Measurements from ENCODE around the gene NPAS2.

Gene NPAS2, protein sequence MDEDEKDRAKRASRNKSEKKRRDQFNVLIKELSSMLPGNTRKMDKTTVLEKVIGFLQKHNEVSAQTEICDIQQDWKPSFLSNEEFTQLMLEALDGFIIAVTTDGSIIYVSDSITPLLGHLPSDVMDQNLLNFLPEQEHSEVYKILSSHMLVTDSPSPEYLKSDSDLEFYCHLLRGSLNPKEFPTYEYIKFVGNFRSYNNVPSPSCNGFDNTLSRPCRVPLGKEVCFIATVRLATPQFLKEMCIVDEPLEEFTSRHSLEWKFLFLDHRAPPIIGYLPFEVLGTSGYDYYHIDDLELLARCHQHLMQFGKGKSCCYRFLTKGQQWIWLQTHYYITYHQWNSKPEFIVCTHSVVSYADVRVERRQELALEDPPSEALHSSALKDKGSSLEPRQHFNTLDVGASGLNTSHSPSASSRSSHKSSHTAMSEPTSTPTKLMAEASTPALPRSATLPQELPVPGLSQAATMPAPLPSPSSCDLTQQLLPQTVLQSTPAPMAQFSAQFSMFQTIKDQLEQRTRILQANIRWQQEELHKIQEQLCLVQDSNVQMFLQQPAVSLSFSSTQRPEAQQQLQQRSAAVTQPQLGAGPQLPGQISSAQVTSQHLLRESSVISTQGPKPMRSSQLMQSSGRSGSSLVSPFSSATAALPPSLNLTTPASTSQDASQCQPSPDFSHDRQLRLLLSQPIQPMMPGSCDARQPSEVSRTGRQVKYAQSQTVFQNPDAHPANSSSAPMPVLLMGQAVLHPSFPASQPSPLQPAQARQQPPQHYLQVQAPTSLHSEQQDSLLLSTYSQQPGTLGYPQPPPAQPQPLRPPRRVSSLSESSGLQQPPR

DNA sequence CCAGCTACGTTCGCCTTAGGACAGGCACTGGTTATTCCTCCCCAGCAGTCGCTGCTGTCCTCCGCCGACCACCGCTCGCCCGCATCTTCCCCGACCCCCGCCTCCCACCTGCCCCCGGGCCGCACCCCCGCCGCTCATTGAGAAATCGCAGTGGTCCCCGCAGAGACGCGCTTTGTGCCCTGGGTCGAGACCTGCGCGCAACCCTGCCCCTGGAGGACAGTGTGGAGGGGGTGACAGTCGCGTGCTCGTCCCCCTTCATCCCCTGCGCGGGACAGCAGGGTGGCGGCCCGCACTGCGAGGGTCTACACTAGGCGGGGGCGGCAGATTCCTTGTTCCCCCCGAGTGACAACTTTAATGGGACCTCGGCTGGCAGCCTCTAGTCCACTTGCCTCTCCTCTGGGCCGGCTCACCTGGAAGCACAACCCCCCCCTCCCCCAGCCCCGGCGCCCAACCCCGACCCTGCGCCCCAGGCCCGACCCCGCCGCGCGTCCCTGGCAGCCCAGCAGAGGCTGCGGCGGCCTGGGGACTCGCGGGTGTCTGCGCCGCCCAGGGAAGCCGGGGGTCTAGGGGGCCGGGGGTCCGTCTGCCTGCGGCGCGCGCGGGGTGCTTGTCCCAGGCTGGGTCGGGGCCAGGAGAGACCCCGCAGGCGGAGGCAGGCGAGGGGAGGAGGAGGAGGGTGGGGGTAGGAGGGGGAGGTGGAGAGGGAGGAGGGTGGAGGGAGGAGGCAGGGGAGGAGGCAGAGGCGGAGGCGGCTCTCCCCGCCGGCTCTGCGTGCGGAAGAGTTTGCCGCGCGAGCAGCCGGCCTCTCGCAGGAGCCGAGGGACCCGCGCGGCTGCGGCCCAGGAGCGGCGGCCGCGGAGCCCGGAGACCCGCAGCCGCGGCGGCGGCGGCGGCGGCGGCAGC lies at the start of gene NPAS2:
Gene NPAS2 (plus strand): TSS at position 770 of the 903 bp plus-strand sequence. CDS start 84,616 bp downstream, outside the sequence.
- no peaks in the 10 kb centered on the region for H3K36me3 ChIP-seq (ENCODE audit: control insufficient read depth in 2 of 2, insufficient read depth in 2 of 2, low read length in 2 of 2)
- peak within 1 kb of the TSS; percentile 75 to 83 for H3K9ac ChIP-seq (ENCODE audit: low read length in 2 of 2)
- peak within 1 kb of the TSS; percentile 82 for H3K27ac ChIP-seq (ENCODE audit: low read length)
- peak within 1 kb of the TSS; percentile 80 to 82 for H3K4me3 ChIP-seq (ENCODE audit: low read length in 2 of 2)
- H3K9me3 ChIP-seq (ENCODE audit: control insufficient read depth in 2 of 2, low read length in 2 of 2): no peaks in the 10 kb centered on the region
- H3K27me3 ChIP-seq (ENCODE audit: control insufficient read depth in 1 of 2, insufficient read depth in 2 of 2, low read length in 2 of 2): no peaks in the 10 kb centered on the region
- peaks cover 35% of the 10 kb centered on the region for H3K4me1 ChIP-seq (ENCODE audit: control insufficient read depth, insufficient read depth, low read length)

DNA sequence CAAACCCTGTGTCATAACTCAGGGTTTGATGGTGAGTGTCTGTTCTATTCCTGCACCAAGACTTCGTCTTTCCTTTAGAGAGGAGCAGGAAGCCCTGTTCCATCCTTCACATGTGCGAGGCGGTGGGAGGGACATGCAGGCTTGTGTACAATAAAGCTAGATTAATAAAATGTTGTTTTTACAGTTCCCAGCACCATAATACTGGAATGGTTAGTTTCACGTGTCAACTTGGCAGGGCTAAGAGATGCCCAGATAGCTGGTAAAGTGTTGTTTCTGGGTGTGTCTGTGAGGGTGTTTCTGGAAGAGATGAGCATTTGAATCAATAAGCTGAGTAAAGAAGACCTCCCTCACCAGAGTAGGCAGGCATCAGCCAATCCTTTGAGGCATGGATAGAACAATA lies 48.8 kb upstream of the NPAS2 start:
- peaks cover 22% of the 10 kb centered on the region for H3K4me1 ChIP-seq (ENCODE audit: control insufficient read depth, insufficient read depth, low read length)
- H3K27me3 ChIP-seq (ENCODE audit: control insufficient read depth in 1 of 2, insufficient read depth in 2 of 2, low read length in 2 of 2): no peaks in the 10 kb centered on the region
- no peaks in the 10 kb centered on the region for H3K9me3 ChIP-seq (ENCODE audit: control insufficient read depth in 2 of 2, low read length in 2 of 2)
- no peak overlapping the region for H3K4me3 ChIP-seq (ENCODE audit: low read length in 2 of 2)
- H3K9ac ChIP-seq (ENCODE audit: low read length in 2 of 2): no peak overlapping the region
- H3K36me3 ChIP-seq (ENCODE audit: control insufficient read depth in 2 of 2, insufficient read depth in 2 of 2, low read length in 2 of 2): no peaks in the 10 kb centered on the region
- H3K27ac ChIP-seq (ENCODE audit: low read length): no peak overlapping the region

DNA sequence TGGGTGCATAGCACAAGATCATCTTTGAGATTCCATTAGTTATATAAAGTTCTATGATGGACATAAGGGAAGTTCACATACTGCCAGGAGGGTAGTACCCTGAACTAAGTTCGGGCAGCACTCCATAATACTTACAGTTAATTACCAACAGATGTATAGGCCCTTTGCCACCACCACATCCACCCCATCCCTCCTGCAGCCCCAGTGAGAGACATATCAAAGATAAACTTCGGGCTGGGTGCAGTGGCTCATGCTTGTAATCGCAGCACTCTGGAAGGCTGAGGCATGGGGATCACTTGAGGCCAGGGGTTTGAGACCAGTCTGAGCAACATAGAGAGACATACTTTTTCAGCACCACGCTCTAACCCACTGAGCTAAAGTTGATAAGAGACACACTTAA lies 46.4 kb upstream of the NPAS2 start:
- H3K4me1 ChIP-seq (ENCODE audit: control insufficient read depth, insufficient read depth, low read length): peaks cover 1% of the 10 kb centered on the region
- no peaks in the 10 kb centered on the region for H3K27me3 ChIP-seq (ENCODE audit: control insufficient read depth in 1 of 2, insufficient read depth in 2 of 2, low read length in 2 of 2)
- no peak overlapping the region for H3K27ac ChIP-seq (ENCODE audit: low read length)
- H3K4me3 ChIP-seq (ENCODE audit: low read length in 2 of 2): no peak overlapping the region
- no peaks in the 10 kb centered on the region for H3K36me3 ChIP-seq (ENCODE audit: control insufficient read depth in 2 of 2, insufficient read depth in 2 of 2, low read length in 2 of 2)
- H3K9ac ChIP-seq (ENCODE audit: low read length in 2 of 2): no peak overlapping the region
- no peaks in the 10 kb centered on the region for H3K9me3 ChIP-seq (ENCODE audit: control insufficient read depth in 2 of 2, low read length in 2 of 2)

DNA sequence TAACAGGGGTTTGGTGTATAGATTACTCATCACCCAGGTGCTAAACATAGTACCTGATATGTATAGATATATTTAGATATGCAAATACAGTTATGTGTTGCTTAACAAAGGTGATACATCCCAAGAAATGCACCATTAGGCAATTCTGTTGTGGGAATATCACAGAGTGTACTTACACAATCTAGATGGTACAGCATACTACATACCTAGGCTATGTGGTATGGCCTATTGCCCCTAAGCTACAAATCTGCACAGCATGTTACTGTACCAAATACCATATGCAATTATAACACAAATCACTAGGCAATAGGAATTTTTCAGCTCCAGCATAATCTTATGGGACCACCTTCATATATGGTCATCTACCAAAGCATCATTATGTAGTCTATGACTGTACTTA lies 43.5 kb upstream of the NPAS2 start:
- Histone ChIP-seq H3K27ac (ENCODE audit: low read length) (no peak overlapping the region), H3K9me3 (ENCODE audit: control insufficient read depth in 2 of 2, low read length in 2 of 2) (no peaks in the 10 kb centered on the region), H3K4me1 (ENCODE audit: control insufficient read depth, insufficient read depth, low read length) (peaks cover 2% of the 10 kb centered on the region), H3K36me3 (ENCODE audit: control insufficient read depth in 2 of 2, insufficient read depth in 2 of 2, low read length in 2 of 2) (no peaks in the 10 kb centered on the region), H3K9ac (ENCODE audit: low read length in 2 of 2) (no peak overlapping the region), H3K4me3 (ENCODE audit: low read length in 2 of 2) (no peak overlapping the region), H3K27me3 (ENCODE audit: control insufficient read depth in 1 of 2, insufficient read depth in 2 of 2, low read length in 2 of 2) (no peaks in the 10 kb centered on the region)

DNA sequence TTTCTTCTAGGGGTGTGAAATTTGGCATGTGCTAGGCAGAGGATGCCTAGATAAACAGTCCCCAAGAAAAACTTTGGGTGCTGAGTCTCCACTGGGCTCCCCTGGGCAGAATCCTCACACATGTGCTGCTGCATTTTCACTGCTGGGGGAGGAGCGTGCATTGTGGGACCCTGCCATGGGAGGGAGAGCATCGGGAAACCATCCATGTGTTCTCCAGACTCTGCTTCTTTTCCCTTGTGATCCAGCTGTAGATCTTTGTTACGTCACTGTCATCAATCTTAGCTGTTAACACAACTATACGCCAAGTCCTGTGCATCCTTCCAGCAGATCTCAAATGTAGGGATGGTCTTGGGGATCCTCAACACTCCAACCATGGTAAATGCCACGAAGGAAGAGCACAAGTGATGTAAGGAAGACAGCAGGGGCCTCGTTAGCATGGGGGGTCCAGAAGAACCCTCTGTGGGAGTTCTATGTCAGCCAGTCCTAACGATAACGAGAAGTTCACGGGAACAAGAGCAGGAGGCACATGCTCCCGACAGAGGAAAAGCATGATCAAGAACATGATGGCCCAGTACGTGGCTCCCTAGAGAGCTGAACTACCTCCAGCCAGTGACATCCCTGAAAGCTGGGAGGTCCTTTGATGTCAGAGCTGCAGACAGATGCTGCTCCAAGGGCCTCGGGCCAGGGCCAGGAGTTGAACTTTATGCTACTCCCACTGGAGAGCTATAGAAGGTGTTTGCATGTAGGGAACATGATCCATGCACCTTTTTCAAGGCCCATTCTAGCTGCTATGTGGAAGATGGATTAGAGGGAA lies 41.1 kb upstream of the NPAS2 start:
- H3K4me1 ChIP-seq (ENCODE audit: control insufficient read depth, insufficient read depth, low read length): peaks cover 5% of the 10 kb centered on the region
- no peak overlapping the region for H3K27ac ChIP-seq (ENCODE audit: low read length)
- H3K27me3 ChIP-seq (ENCODE audit: control insufficient read depth in 1 of 2, insufficient read depth in 2 of 2, low read length in 2 of 2): no peaks in the 10 kb centered on the region
- no peak overlapping the region for H3K4me3 ChIP-seq (ENCODE audit: low read length in 2 of 2)
- H3K9me3 ChIP-seq (ENCODE audit: control insufficient read depth in 2 of 2, low read length in 2 of 2): no peaks in the 10 kb centered on the region
- H3K9ac ChIP-seq (ENCODE audit: low read length in 2 of 2): no peak overlapping the region
- H3K36me3 ChIP-seq (ENCODE audit: control insufficient read depth in 2 of 2, insufficient read depth in 2 of 2, low read length in 2 of 2): no peaks in the 10 kb centered on the region

DNA sequence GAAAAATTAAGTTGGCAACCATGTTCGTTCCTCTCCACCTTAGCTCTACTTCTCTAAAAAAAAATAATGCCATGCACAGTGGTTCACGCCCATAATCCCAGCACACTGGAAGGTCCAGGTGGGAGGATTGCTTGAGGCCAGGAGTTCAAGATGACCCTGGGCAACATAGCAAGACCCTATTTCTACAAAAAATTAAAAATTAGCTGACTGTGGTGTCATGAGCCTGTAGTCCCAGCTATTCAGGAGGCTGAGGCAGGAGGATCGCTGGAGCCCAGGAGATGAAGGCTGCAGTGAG lies 40.1 kb upstream of the NPAS2 start:
- Histone ChIP-seq H3K9me3 (ENCODE audit: control insufficient read depth in 2 of 2, low read length in 2 of 2) (no peaks in the 10 kb centered on the region), H3K4me3 (ENCODE audit: low read length in 2 of 2) (no peak overlapping the region), H3K27ac (ENCODE audit: low read length) (no peak overlapping the region), H3K4me1 (ENCODE audit: control insufficient read depth, insufficient read depth, low read length) (peaks cover 5% of the 10 kb centered on the region), H3K9ac (ENCODE audit: low read length in 2 of 2) (no peak overlapping the region), H3K36me3 (ENCODE audit: control insufficient read depth in 2 of 2, insufficient read depth in 2 of 2, low read length in 2 of 2) (no peaks in the 10 kb centered on the region), H3K27me3 (ENCODE audit: control insufficient read depth in 1 of 2, insufficient read depth in 2 of 2, low read length in 2 of 2) (no peaks in the 10 kb centered on the region)

DNA sequence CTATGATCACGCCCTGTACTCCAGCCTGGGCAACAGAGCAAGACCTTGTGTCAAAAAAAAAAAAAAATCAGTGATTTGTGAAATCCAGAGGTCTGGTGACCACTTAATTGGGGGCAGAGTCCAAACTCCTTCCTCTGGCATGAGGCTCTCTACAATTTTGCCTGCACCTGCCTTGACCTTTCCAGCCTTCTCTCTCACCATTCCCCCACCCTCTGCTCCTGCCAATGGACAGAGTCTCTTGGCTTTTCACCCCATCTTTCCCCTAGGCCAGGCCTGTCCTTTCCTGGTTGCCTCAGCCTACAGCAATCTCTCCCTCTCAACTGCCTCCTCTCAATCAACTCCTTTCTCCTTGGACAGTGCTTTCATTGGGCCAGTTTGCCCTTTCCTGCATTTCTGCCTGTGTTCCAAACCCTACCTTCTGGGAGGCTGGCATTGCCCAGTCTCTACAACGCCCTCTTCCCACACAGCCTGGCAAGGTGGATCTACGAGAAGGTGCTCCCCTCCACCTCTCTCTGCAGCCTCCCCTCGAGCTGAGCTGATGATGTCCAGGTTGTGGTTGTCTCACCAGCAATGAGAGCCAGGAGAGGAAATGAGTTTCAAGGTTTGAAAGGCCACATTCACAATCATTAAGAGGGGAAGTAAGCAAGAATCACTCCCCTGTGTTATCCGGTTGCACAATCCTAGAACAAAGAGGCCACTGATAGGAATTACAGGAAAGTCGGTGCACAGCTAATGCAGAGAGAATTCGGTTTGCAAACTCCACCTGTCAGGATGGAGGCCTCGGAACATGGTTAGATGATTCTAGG lies 39.5 kb upstream of the NPAS2 start:
- H3K27ac ChIP-seq (ENCODE audit: low read length): no peak overlapping the region
- no peaks in the 10 kb centered on the region for H3K9me3 ChIP-seq (ENCODE audit: control insufficient read depth in 2 of 2, low read length in 2 of 2)
- H3K4me3 ChIP-seq (ENCODE audit: low read length in 2 of 2): no peak overlapping the region
- peaks cover 5% of the 10 kb centered on the region for H3K4me1 ChIP-seq (ENCODE audit: control insufficient read depth, insufficient read depth, low read length)
- H3K36me3 ChIP-seq (ENCODE audit: control insufficient read depth in 2 of 2, insufficient read depth in 2 of 2, low read length in 2 of 2): no peaks in the 10 kb centered on the region
- H3K9ac ChIP-seq (ENCODE audit: low read length in 2 of 2): no peak overlapping the region
- H3K27me3 ChIP-seq (ENCODE audit: control insufficient read depth in 1 of 2, insufficient read depth in 2 of 2, low read length in 2 of 2): no peaks in the 10 kb centered on the region

DNA sequence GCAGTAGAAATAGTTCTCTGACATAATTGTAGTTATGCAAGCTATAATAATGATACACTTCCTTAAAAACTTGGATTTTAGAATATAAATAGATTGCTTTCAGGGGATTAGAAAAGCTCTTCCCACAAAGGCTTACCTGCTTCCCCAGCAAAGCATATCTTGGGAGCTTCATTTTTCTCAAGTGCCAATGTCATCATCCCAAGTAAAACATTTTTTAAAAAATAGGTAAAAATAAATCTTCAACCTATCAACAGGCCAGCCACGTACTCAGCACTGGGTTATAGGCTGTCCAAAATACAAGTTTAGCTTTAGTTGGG lies 39.0 kb upstream of the NPAS2 start:
- H3K27ac ChIP-seq (ENCODE audit: low read length): no peak overlapping the region
- H3K9ac ChIP-seq (ENCODE audit: low read length in 2 of 2): no peak overlapping the region
- H3K4me1 ChIP-seq (ENCODE audit: control insufficient read depth, insufficient read depth, low read length): peaks cover 5% of the 10 kb centered on the region
- H3K4me3 ChIP-seq (ENCODE audit: low read length in 2 of 2): no peak overlapping the region
- no peaks in the 10 kb centered on the region for H3K9me3 ChIP-seq (ENCODE audit: control insufficient read depth in 2 of 2, low read length in 2 of 2)
- H3K36me3 ChIP-seq (ENCODE audit: control insufficient read depth in 2 of 2, insufficient read depth in 2 of 2, low read length in 2 of 2): no peaks in the 10 kb centered on the region
- H3K27me3 ChIP-seq (ENCODE audit: control insufficient read depth in 1 of 2, insufficient read depth in 2 of 2, low read length in 2 of 2): no peaks in the 10 kb centered on the region

DNA sequence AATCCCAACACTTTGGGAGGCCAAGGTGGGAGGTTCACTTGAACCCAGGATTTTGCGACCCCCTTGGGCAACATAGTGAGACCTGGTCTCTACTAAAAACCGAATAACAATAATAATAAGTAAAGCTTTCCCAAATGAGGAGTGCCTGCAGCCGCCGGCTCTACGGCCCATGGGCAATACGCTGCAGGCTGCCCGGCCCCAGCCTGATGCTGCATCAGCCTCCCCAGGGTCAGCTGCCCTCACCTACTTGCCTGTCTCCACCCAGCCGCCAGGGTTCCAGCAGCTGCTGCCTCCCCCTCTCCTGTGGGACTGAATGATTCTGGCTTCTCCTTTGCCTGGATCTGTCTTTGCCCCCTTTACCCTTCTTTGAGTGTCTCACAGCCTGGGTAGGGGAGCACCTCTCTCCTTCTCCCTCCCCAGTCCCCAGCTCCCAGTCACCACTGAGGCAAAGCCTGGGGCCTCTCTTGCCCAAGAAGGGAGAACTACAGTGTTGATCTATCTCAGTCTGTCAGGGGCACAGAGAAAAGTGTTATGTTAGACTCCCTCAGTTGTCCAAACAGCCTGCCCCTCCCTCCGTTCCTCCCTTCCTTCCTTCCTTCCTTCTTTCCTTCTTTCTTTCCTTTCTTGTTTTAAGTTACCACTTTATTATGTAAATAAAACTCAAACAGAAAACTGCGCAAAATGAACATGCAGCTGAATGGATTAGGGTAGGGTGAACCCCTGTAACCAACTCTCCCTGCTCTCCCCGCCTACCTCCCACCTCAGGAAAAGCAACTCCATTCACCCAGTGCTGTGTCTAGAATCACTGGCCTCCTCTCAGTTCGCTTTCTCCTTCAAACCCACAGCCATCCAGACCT lies 38.2 kb upstream of the NPAS2 start:
- H3K9me3 ChIP-seq (ENCODE audit: control insufficient read depth in 2 of 2, low read length in 2 of 2): no peaks in the 10 kb centered on the region
- no peak overlapping the region for H3K27ac ChIP-seq (ENCODE audit: low read length)
- H3K27me3 ChIP-seq (ENCODE audit: control insufficient read depth in 1 of 2, insufficient read depth in 2 of 2, low read length in 2 of 2): no peaks in the 10 kb centered on the region
- no peak overlapping the region for H3K4me3 ChIP-seq (ENCODE audit: low read length in 2 of 2)
- H3K4me1 ChIP-seq (ENCODE audit: control insufficient read depth, insufficient read depth, low read length): peaks cover 12% of the 10 kb centered on the region
- no peak overlapping the region for H3K9ac ChIP-seq (ENCODE audit: low read length in 2 of 2)
- no peaks in the 10 kb centered on the region for H3K36me3 ChIP-seq (ENCODE audit: control insufficient read depth in 2 of 2, insufficient read depth in 2 of 2, low read length in 2 of 2)
